WTC11 (cell line): ENCODE measurements around the gene PRKAR2A. TPM values are rescaled to one million over a fixed set of nuclear protein-coding genes. Genes with fewer than 3 reads are reported as not detected.

Experiments used
- ATAC-seq: fragments of 200-7000 bp; cut with Tn5 transposase; 2 replicates; pipeline ENCODE4 v1.10.0; 2021; ENCODE audit warnings: mild to moderate bottlenecking, moderate library complexity
- CTCF ChIA-PET: fragments of 300-600 bp; sonication (Branson Sonifier 250); formaldehyde crosslinking; loops from one replicate; lab custom pipeline; 2021; ENCODE audit warnings: antibody characterized with exemption; lab: Charles Lee
- POLR2A ChIA-PET: fragments of 350-600 bp; sonication (Branson Sonifier 250); formaldehyde crosslinking; loops from one replicate; lab custom pipeline; 2021; ENCODE audit warnings: antibody characterized with exemption; lab: Charles Lee
- DNase-seq: peaks from one replicate; pipeline ENCODE4 v3.0.0; 2021; ENCODE audit warnings: low spot score
- H3K27ac Mint-ChIP-seq: 2 replicates; pipeline ENCODE4 v1.8.0; 2021; ENCODE audit warnings: mixed read lengths
- H3K27me3 Mint-ChIP-seq: 2 replicates; pipeline ENCODE4 v1.8.0; 2021; ENCODE audit warnings: low read depth, mild to moderate bottlenecking, moderate library complexity, mixed read lengths
- H3K36me3 Mint-ChIP-seq: 2 replicates; pipeline ENCODE4 v1.8.0; 2021; ENCODE audit warnings: mixed read lengths
- H3K4me1 Mint-ChIP-seq: 2 replicates; pipeline ENCODE4 v1.8.0; 2022; ENCODE audit warnings: mixed read lengths
- H3K4me3 Mint-ChIP-seq: 2 replicates; pipeline ENCODE4 v1.8.0; 2021; ENCODE audit warnings: mild to moderate bottlenecking, moderate library complexity, mixed read lengths
- H3K9me3 Mint-ChIP-seq: 2 replicates; pipeline ENCODE4 v1.8.0; 2021; ENCODE audit warnings: mixed read lengths
- ATF3 ChIP-seq: sonication (generic); formaldehyde crosslinking; conservative IDR thresholded peaks from 2 replicates; pipeline ENCODE4 v1.8.1; 2022; ENCODE audit warnings: mild to moderate bottlenecking, missing genetic modification reagents
- CBFB ChIP-seq: sonication (generic); formaldehyde crosslinking; IDR thresholded peaks from 2 replicates; pipeline ENCODE4 v1.8.1; 2022; ENCODE audit warnings: mild to moderate bottlenecking, low read depth, missing genetic modification reagents
- ESRRA ChIP-seq: sonication (generic); formaldehyde crosslinking; IDR thresholded peaks from 2 replicates; pipeline ENCODE4 v1.8.1; 2022; ENCODE audit warnings: mild to moderate bottlenecking, missing genetic modification reagents, borderline replicate concordance
- FOXJ3 ChIP-seq: sonication (generic); formaldehyde crosslinking; IDR thresholded peaks from 2 replicates; pipeline ENCODE4 v1.9.0; 2021; ENCODE audit warnings: missing genetic modification reagents, mild to moderate bottlenecking, borderline replicate concordance
- FOXK1 ChIP-seq: sonication (generic); formaldehyde crosslinking; IDR thresholded peaks from 2 replicates; pipeline ENCODE4 v1.8.0; 2022; ENCODE audit warnings: mild to moderate bottlenecking, moderate library complexity, missing genetic modification reagents
- GABPB1 ChIP-seq: sonication (generic); formaldehyde crosslinking; IDR thresholded peaks from 2 replicates; pipeline ENCODE4 v1.8.1; 2023; ENCODE audit warnings: mild to moderate bottlenecking, missing genetic modification reagents
- HMGA2 ChIP-seq: fragments of 250-450 bp; sonication (Bioruptor Pico); IDR thresholded peaks from 2 replicates; pipeline ENCODE4 v1.4.0; 2021; ENCODE audit warnings: mild to moderate bottlenecking, moderate library complexity
- MAX ChIP-seq: sonication (generic); formaldehyde crosslinking; IDR thresholded peaks from 2 replicates; pipeline ENCODE4 v1.8.0; 2022; ENCODE audit warnings: mild to moderate bottlenecking, missing genetic modification reagents
- MXD4 ChIP-seq: fragments of 250-450 bp; sonication (Bioruptor Pico); IDR thresholded peaks from 2 replicates; pipeline ENCODE4 v1.8.0; 2021; ENCODE audit warnings: mild to moderate bottlenecking, moderate library complexity, borderline replicate concordance
- OVOL2 ChIP-seq: fragments of 250-450 bp; sonication (Bioruptor Pico); IDR thresholded peaks from 2 replicates; pipeline ENCODE4 v1.9.0; 2021; ENCODE audit warnings: mild to moderate bottlenecking, borderline replicate concordance
- SMAD3 ChIP-seq: sonication (generic); formaldehyde crosslinking; IDR thresholded peaks from 2 replicates; pipeline ENCODE4 v1.8.0; 2022; ENCODE audit warnings: missing genetic modification reagents, mild to moderate bottlenecking, borderline replicate concordance
- SOX15 ChIP-seq: fragments of 250-450 bp; sonication (Bioruptor Pico); IDR thresholded peaks from 2 replicates; pipeline ENCODE4 v1.9.0; 2021; ENCODE audit warnings: mild to moderate bottlenecking
- SP1 ChIP-seq: sonication (generic); formaldehyde crosslinking; conservative IDR thresholded peaks from 2 replicates; pipeline ENCODE4 v1.8.1; 2022; ENCODE audit warnings: missing genetic modification reagents
- ZNF138 ChIP-seq: sonication (generic); formaldehyde crosslinking; conservative IDR thresholded peaks from 2 replicates; pipeline ENCODE4 v1.8.1; 2022; ENCODE audit warnings: mild to moderate bottlenecking, moderate library complexity, missing genetic modification reagents
- ZNF396 ChIP-seq: fragments of 250-450 bp; sonication (Bioruptor Pico); IDR thresholded peaks from 2 replicates; pipeline ENCODE4 v1.8.0; 2021; ENCODE audit warnings: mild to moderate bottlenecking, moderate library complexity, borderline replicate concordance
- total RNA-seq: library from RNA; stranded (reverse); gene quantifications from 3 replicates; pipeline ENCODE4 v1.2.3, GENCODE V29; 2021
- TF ChIP-seq, protein P1 (sequence below): sonication (generic); formaldehyde crosslinking; IDR thresholded peaks from 2 replicates; pipeline ENCODE4 v1.8.1; 2022; ENCODE audit warnings: mild to moderate bottlenecking, missing genetic modification reagents, moderate library complexity, borderline replicate concordance
- TF ChIP-seq, protein P2 (sequence below): sonication (generic); formaldehyde crosslinking; IDR thresholded peaks from 2 replicates; pipeline ENCODE4 v1.8.0; 2022; ENCODE audit warnings: mild to moderate bottlenecking, missing genetic modification reagents
- TF ChIP-seq, protein P3 (sequence below): sonication (generic); formaldehyde crosslinking; IDR thresholded peaks from 2 replicates; pipeline ENCODE4 v1.8.1; 2022; ENCODE audit warnings: missing genetic modification reagents, borderline replicate concordance

PRKAR2A gene
- total RNA-seq, 1 experiment from 2014 or later = 57.2 TPM

DNA sequence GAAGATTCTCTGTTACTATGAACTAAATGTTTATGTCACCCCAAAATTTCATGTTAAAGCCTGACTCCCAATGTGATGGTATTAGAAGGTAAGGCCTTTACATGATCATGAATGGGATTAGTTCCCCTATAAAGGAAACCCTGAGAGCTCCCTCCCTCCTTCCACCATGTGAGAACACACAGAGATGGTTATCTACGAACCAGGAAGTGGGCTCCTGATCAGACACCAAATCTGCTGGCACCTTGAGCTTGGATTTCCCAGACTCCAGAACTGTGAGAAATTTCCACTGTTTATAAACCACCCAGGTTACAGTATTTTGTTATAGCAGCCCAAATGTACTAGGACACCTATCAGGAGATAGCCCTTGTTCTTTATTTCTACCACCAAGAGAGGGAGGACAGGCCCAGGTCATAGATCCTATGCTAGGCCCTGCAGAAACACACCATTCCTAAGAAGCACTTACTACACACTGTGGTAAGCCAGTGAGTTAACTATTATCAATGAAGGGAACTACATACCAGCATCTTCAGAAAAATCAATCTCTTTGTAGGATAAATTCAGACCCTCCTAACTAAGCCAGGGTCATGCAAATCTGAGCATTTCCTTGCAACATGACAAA lies 59.0 kb downstream of the PRKAR2A start:
- H3K27me3 Mint-ChIP-seq = no peaks in the 10 kb centered on the region
- CTCF ChIA-PET = no interaction called here
- no peak overlapping the region for H3K4me3 Mint-ChIP-seq
- TF ChIP-seq FOXJ3 (CRISPR knock-in tag) = no peak
- TF ChIP-seq MAX = no peak
- TF ChIP-seq SP1 (CRISPR knock-in tag) = no peak
- no peak for TF ChIP-seq MXD4
- no peak for TF ChIP-seq ZNF396 (CRISPR knock-in tag)
- no peak for TF ChIP-seq SOX15
- TF ChIP-seq, protein P1, sequence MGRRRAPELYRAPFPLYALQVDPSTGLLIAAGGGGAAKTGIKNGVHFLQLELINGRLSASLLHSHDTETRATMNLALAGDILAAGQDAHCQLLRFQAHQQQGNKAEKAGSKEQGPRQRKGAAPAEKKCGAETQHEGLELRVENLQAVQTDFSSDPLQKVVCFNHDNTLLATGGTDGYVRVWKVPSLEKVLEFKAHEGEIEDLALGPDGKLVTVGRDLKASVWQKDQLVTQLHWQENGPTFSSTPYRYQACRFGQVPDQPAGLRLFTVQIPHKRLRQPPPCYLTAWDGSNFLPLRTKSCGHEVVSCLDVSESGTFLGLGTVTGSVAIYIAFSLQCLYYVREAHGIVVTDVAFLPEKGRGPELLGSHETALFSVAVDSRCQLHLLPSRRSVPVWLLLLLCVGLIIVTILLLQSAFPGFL (CRISPR knock-in tag) = no peak
- POLR2A ChIA-PET = interaction anchor here (0.6 kb wide), 1 partner anchor 135 kb away, joined by 3 read pairs; no protein-coding TSS in a partner anchor
- no peaks in the 10 kb centered on the region for H3K4me1 Mint-ChIP-seq
- no peaks in the 10 kb centered on the region for H3K36me3 Mint-ChIP-seq
- H3K9me3 Mint-ChIP-seq = no peaks in the 10 kb centered on the region
- no peak for ATAC-seq
- DNase-seq = no peak
- H3K27ac Mint-ChIP-seq = no peak overlapping the region

- no peak for ATAC-seq
- ChIA-PET POLR2A (interaction anchor here (0.6 kb wide), 1 partner anchor 68 kb away, joined by 3 read pairs; the partner anchor contains the start of gene IP6K2), CTCF (interaction anchor here (0.7 kb wide), 1 partner anchor 482 kb away, joined by 3 read pairs; no protein-coding TSS in a partner anchor)
- Mint-ChIP-seq H3K9me3 (no peaks in the 10 kb centered on the region), H3K27ac (no peak overlapping the region), H3K36me3 (no peaks in the 10 kb centered on the region), H3K4me3 (no peak overlapping the region), H3K27me3 (no peaks in the 10 kb centered on the region), H3K4me1 (no peaks in the 10 kb centered on the region)
- no peak for DNase-seq
- no peak for TF ChIP-seq GABPB1
- no peak for TF ChIP-seq ATF3 (CRISPR knock-in tag)
- no peak for TF ChIP-seq FOXK1 (CRISPR knock-in tag)
These were observed 63.1 kb downstream of the PRKAR2A start for GRCh38 chr3:48784426-48785120.

GRCh38 chr3:48783304-48783703 lies 64.4 kb downstream of the PRKAR2A start:
- Mint-ChIP-seq H3K9me3 (no peaks in the 10 kb centered on the region), H3K4me1 (no peaks in the 10 kb centered on the region), H3K27ac (peak overlapping the region; percentile 29; the same call in 1 of the 2 replicates), H3K27me3 (no peaks in the 10 kb centered on the region), H3K36me3 (no peaks in the 10 kb centered on the region)
- DNase-seq = no peak
- CTCF ChIA-PET = no interaction called here
- POLR2A ChIA-PET = no interaction called here
- no peak for ATAC-seq
- TF ChIP-seq OVOL2 (CRISPR knock-in tag) = no peak
- no peak for TF ChIP-seq ZNF138
- no peak for TF ChIP-seq CBFB
- TF ChIP-seq HMGA2 (CRISPR knock-in tag) = no peak
- TF ChIP-seq ESRRA = no peak
- no peak for TF ChIP-seq SMAD3
- TF ChIP-seq, protein P2, sequence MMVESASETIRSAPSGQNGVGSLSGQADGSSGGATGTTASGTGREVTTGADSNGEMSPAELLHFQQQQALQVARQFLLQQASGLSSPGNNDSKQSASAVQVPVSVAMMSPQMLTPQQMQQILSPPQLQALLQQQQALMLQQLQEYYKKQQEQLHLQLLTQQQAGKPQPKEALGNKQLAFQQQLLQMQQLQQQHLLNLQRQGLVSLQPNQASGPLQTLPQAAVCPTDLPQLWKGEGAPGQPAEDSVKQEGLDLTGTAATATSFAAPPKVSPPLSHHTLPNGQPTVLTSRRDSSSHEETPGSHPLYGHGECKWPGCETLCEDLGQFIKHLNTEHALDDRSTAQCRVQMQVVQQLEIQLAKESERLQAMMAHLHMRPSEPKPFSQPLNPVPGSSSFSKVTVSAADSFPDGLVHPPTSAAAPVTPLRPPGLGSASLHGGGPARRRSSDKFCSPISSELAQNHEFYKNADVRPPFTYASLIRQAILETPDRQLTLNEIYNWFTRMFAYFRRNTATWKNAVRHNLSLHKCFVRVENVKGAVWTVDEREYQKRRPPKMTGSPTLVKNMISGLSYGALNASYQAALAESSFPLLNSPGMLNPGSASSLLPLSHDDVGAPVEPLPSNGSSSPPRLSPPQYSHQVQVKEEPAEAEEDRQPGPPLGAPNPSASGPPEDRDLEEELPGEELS (CRISPR knock-in tag) = no peak
- TF ChIP-seq, protein P3, sequence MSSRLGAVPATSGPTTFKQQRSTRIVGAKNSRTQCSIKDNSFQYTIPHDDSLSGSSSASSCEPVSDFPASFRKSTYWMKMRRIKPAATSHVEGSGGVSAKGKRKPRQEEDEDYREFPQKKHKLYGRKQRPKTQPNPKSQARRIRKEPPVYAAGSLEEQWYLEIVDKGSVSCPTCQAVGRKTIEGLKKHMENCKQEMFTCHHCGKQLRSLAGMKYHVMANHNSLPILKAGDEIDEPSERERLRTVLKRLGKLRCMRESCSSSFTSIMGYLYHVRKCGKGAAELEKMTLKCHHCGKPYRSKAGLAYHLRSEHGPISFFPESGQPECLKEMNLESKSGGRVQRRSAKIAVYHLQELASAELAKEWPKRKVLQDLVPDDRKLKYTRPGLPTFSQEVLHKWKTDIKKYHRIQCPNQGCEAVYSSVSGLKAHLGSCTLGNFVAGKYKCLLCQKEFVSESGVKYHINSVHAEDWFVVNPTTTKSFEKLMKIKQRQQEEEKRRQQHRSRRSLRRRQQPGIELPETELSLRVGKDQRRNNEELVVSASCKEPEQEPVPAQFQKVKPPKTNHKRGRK = no peak
- TF ChIP-seq, all 79 proteins: peak for 0
- H3K4me3 Mint-ChIP-seq = no peak overlapping the region
